Epidermal melanocyte (primary cell): ENCODE measurements around the gene HOXC6.
A peak's percentile ranks its signal among the peaks of the same experiment; 100 is the strongest.

Experiments
- DNase-seq: peaks from one replicate; pipeline ENCODE4 v3.0.0; 2011; ENCODE audit warnings: low spot score; ENCODE audit not compliant: insufficient read length

Gene HOXC6

DNA sequence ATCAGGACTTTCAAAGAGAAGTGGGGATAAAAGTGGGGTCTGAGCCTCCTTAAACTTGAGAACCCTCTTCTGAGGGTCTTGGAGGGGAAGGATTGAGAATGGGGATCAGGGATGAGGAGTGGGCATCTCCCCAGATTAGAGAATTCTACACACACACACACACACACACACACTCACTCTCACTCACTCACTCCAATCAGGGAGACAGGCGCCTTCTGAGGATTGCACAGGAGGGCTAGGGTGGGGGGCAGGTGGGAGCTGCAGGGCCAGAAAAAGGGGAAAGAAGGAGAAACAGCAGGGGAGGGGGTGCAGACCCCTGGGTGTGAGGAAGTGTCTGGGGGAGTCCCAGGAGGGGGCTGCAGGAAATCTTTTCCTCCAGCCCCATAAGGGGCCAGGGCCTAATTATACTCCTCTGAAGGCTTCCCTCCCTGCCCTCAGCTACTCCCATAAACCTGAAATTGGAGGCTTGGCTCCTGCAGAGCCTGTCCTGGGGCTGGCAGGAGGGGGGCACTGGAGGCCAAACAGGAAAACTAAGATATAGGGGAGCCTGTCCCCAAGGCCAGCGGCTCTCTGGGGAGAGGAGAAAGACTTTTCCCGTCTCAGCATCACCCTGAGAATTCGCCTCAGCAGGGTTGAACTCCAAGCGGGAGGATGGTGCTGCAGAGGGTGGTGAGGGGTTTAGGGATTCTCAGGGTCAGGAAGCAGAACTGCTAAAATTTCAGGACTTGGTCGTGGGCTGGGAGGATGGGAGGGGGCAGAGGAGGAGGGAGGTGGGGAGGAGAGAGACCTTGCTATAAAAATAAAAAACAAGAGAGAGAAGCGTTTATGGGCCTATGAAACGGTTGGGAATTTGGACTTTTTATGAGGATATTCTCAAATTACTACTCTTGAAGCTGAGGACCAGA, 26.7 kb upstream of the HOXC6 start:
- DNase-seq = no peak

DNA sequence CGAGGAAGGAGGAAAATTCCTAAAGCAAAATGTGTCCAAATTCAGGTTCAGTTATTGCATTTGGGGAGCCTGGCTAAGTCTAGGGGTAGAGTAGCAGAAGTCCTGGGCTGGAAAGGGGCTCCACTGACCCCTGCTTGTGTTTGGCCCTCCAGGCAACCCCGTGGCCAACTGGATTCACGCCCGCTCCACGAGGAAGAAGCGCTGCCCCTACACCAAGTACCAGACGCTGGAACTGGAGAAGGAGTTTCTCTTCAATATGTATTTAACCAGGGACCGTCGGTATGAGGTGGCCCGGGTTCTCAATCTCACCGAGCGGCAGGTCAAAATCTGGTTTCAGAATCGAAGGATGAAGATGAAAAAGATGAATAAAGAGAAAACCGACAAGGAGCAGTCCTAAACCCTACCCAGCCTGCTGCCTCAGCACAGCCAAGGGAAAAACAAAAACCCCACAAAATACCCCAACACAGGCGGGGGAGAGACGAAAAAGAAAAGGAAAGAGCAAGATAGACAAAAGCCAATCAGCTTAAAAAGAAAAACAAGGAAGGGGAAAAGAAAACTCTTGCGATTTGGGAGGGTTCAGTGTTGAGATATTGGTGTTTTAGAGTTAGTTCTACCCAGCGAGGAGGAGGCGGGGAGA, 25.8 kb upstream of the HOXC6 start:
- DNase-seq = no peak

DNA sequence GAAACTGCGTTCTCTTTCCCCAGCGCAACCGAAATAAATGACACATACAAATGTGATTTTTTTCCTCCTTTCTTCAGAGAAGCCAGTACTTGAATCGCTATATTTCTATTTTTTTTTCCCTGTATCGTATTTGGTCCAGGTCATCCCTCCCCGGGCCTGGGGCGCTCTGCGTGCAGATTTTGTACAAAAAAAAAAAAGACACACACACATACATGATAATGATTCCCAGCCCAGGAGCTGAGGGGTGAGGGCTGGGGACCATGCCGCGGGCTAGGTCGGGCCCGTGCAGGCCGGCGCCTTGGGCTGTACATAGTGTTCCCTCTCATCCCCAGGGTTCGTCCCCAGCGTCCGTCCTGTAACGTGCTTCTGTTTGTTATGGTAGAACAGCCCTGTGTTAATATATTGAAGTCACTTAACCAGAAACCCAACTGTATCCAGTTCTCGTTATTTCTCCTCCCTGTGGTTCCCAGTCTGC, 25.3 kb upstream of the HOXC6 start:
- no peak for DNase-seq

DNA sequence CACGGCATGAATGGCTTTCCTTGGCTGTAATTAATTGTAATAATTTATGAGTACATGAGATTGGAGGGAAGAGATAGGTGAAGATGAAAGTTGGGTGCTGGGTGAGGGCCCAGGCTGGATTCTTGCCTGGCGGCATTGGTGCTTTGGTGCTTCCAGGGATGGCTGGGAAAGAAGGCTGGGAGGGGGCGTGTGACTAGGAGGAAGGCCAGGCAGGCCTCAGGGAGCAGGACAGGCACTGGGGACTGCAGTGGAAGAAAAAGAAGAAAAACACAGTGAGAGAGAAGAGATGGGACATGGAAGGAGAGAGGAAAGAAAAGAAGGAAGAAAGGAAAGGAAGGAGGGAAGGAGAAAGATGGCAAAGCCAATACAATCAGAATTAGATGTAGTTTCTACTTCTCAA, 24.6 kb upstream of the HOXC6 start:
- no peak for DNase-seq

DNA sequence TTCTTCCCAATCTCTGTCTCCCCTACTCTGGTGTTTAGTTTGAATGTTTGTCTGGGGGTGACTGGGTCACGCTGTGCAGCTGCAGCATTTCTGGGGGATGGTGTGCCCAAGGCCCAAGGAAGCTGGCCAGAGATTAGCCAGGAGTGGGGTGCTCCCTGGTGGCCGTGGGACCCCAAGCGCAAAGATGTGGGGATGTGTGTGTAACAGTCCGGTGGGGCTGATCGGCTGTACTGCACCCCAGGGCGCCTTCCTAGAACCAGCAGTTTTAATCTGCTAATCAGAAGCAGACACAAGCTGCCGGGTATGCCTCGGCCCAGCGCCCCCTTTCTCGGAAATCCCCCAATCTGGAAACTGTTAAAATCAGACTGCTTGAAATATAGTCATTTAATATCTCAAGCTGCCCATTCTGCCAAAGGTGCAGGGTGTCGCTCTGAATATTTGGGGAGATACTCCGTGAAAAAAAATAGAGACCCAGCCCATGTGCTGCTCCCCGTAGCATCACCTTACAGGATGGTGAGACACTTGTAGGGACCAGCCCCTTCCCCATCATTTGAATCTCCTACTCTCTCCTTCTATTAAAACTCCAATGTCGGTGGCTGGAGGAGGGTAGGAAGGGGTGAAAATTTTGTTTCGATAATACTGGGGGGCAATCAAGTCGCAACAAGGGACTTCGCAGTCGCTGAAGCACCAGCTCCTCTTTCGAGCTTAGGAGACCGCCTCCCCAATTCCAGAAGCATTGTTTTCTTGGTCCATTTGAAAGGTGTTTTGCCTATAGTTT, 24.0 kb upstream of the HOXC6 start:
- no peak for DNase-seq

DNA sequence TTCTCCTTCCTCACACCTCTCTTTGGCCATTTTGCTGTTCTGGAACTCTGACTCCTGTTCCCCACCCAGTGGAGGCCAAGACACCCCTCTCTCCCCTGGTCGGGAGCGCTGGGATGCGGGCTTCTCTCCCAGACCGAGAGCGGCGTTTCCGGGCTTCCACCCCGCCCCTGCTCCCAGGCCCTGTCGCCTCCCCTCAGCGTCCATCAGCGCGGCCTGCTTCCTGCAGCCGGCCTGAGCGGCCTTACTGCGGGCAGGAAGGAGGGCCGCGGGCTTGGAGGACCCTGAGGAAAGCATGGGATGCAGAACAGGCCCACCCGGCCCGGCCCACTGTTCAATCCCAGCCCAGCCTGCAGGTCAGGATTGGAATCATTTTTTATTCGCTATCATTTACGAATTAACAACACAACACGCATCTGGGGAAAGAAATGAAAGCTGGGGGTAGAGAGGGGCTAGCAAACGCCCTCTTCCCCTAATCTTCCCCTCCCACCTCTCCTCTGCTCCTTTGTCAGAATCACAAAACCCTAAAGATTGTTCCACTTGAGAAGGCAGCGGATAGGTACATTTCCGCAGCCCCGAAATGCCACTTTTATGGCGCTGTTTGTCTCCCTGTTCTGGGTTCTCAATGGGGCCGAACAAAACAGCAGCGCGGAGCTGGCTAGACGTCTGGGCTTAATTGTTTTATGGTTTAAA, 23.3 kb upstream of the HOXC6 start:
- no peak for DNase-seq

DNA sequence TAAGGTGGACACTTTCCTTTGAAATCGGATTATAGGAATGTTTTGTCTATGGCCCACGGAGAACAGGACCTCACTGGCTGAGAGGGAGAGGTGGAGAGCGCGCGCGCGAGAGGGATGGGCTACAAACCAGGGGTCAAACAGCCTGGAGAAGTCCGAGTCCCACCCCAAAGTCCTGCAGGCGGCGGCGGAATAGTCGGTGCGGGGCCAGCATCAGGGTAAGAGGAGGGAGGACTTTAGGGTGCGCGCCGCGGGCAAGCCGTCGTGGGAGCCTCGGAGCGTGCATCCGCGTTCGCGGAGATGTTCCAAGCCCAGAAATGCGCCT, 22.7 kb upstream of the HOXC6 start:
- DNase-seq = no peak

DNA sequence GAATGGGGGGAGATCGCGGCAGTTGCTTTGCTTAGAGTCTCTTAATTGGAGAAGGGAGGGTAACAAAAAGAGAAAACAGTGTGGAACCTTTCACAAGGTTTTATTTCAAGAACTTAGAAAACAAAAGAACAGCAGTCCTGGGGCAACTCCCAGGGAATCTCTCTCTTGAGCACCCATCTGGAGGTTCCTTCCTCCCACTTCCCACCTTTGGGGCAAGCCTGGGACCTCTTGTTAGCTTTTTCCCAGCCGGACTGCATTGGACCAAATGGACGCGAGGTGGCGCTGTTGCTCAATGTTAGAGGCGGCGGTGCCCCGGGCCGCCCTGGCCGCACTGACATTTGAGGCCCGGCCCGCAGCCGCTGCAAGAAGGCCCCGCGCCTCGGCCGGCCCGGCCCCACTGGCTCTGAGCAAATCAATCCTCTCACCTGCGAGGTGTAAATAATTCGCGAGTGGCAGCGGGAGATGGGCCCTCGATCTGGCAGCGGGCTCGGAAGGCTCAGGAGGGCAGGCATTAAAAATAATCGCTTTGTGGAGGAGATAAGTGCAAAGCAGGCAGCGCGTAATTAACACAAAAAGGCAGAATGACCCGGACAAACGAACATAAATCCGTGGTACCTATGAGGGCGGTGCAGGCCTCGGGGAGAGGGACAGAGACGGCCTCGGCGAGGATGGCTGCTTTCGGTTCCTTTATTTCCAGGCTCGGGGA, 22.2 kb upstream of the HOXC6 start:
- DNase-seq = peak; percentile 91

DNA sequence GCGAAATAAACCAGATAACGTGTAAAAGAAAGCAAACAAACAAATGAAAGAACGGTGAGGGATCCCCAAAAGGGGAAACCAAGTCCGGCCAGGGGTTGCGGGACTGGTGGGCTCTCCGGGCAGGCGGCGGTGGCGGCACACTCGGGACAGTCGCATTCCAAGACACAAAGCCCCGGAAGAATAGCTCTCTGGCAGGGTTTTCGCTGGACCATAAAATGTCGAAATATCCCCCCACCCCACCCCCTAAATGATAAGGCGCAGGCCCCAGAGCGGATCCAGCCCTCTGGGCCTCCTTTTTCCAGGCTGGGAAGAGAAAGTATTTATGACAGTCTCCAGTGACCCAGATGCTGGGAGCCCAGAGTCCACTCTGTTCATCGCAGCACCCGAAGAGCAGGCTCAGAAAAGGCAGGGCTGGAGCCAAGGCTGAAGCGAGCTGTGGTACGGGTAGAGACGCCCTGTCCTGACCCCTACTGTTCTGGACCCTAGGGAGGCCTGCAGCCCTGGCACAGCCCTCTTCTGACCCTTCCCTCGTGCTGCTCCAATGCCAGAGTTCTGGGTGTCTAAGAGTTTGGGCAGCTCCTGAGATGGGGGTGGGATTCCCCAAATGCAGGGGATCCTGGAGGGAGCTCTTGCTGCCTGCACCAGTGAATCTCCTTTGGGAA, 21.6 kb upstream of the HOXC6 start:
- no peak for DNase-seq

DNA sequence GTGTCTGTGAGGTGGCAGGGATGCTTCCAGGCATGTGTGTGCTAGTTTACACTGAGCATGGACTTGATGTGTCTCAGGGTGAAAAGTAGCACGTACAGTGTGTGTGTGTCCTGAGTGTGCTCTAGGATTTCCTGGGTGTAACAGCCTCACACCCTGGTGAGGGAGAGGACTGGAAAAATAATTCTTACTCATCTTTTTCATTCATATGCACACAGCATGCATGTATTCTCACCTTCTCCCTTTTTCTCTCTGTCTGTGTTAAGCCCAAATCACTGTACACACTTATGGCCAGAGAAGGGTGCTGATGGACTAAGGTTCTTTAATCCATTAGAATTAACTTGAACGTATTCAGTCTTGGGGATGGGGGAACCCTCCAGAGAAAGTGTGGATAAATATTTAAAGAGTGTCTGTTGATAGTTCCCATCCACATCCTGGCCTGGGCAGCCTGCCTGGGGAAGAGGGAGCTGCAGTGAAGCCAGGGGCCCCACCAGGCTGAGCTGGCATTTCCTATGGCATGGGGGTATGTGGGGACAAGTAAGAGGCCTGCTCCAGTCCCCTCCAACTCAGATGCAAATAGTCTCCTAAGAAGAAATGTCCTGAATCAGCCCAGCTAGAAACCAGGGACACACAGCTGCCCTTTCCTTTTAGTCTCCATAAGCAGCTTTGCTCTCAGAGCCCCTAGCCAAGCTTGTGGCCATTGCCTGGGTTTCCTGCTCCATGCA, 20.5 kb upstream of the HOXC6 start:
- DNase-seq = no peak

DNA sequence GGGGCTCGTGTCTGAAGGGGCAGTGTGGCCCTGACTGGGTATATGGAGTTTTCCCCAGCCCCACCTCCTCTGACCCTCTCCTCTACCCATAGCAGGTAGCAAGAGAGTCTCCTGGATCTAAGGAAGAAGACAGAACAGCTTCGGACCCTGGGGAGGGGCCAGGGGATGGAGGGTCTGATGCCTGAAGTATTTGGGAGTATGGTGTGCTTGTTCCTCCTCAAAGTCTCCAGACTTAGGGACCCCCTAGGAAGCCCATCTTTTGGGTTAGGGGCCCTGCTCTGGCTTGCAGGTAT, 20.0 kb upstream of the HOXC6 start:
- DNase-seq = no peak

DNA sequence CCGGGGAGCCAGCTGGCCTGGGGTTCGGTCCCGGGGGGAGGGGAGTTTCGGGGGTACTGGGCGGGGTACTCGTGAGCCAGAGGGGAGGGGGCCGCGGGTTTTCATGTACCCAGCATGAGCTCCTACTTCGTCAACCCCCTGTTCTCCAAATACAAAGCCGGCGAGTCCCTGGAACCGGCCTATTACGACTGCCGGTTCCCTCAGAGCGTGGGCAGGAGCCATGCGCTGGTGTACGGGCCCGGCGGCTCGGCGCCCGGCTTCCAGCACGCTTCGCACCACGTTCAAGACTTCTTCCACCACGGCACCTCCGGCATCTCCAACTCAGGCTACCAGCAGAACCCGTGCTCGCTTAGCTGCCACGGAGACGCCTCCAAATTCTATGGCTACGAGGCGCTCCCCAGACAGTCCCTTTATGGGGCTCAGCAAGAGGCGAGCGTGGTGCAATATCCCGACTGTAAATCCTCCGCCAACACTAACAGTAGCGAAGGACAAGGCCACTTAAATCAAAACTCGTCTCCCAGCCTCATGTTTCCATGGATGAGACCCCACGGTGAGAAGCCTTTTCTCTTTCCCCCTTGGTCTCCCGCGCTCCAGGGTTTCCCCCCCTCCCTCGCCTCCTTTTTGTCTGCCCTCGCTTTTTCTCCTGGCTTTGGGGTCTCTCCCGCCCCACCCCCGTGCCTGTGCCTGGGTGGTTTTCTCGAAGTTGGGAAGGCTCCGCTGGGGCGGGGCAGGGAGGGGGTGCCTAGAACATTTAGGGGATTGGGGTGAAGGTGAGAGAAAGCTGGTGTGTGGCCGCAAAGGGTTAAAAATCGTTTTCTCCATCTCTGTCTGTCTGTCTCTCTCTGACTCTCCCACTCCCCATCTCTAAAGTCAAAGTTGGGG, 18.8 kb upstream of the HOXC6 start:
- no peak for DNase-seq

DNA sequence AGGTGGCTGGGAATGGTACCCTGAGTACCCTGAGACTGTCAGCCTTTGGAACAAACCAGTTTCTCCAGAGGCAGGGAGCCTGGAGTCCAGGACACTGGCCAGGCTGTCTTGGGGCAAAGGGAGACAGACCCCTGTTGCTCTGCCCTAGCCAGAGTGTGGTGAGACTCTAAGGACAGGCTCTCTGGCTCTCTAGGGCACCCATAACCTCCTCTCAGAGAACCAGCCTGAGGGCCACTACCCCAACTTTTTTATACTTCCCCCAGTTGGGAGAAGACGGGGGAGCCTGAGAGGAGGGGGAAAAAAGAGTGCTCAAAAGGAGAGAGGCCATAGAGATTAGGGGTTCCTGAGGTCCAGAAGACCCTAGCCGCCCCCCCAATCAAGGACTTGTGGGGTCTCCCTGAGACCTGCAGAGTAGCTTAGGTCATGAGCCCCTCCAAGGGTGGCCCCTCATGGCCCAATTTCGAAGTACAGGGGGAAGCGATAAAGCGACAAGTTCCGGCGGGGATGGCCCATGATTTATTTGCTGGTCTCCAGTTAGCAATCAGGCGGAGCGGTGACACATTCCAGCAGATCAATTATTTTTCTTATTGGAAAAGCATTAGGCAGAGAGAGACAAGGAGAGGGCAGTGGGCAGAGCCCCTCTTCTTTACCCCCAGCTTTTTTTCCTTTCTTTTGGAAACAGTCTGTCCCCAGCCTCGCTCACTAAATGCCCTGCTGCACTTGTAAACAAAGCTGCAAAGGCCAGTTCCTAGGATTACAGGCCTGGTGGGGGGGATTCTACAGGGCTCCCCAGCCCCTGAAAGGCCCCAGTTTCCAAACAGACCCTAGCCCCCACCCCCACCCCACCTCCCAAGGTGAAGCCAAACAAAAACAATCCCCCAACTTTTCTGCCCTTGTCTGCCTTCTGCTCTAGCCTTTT, 17.9 kb upstream of the HOXC6 start:
- DNase-seq = no peak

DNA sequence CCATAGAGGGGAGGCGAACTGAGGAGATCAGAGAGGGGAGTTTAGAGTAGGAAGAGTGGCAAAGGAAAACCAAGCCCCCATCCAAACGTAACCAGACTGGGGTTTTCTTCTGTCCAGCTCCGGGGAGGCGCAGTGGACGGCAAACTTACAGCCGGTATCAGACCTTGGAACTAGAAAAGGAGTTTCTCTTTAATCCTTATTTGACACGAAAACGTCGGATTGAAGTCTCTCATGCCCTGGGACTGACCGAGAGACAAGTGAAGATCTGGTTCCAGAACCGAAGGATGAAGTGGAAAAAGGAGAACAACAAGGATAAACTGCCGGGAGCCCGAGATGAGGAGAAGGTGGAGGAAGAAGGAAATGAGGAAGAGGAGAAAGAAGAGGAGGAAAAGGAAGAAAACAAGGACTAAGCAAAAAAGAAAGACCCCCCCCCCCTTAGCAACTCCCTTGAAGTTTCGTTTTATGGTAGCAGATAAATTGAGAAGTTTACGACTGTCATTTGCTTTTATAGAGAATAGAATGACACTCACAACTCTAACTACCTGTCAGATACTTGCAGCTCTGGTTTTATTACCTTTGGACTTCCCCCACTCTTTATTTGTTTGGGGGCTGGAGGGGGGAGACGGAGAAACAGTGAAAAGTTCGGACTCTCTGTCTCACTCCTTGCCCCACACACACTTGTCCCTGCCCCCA, 17.1 kb upstream of the HOXC6 start:
- DNase-seq = no peak

DNA sequence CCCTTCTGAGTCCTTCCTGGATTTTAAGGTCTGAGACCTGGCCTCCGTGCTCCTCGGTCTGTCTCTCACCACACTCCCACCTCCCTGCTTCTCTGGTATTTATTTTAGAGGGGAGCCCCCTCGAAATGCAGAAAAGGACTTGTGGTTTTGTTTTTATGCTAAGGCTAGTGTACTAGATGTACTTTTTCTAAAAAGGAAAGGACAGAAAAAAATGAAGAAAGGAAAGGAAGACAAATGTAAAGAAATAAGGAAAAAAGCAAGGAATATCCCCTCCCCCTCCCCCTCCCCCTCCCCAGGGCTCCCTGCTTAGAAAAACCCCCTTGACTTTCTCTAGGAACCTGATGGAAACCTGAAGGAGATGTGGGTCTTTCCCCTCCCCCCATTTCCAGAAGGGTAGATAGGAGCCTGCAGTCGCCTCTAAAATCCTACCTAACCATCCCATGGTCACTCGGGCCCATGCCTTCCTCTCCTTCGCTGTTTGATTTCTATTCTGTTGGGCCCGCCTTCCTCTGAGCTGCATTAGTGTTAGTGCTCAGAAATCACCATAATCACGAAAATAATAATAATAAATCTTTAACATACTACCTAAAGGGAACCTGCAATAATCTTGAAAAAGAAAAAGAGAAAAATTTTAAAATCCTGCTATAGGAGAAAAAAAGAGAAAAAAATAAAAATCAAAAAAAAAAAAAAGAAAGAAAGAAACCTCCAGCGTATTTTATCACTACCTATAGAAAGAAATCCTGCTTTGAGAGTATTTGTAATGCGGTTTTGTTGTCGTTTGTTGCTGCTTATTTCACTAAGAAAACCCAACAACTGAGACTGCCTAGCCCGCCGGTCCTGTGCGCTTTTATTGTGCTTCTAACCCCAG, 16.3 kb upstream of the HOXC6 start:
- DNase-seq = no peak

DNA sequence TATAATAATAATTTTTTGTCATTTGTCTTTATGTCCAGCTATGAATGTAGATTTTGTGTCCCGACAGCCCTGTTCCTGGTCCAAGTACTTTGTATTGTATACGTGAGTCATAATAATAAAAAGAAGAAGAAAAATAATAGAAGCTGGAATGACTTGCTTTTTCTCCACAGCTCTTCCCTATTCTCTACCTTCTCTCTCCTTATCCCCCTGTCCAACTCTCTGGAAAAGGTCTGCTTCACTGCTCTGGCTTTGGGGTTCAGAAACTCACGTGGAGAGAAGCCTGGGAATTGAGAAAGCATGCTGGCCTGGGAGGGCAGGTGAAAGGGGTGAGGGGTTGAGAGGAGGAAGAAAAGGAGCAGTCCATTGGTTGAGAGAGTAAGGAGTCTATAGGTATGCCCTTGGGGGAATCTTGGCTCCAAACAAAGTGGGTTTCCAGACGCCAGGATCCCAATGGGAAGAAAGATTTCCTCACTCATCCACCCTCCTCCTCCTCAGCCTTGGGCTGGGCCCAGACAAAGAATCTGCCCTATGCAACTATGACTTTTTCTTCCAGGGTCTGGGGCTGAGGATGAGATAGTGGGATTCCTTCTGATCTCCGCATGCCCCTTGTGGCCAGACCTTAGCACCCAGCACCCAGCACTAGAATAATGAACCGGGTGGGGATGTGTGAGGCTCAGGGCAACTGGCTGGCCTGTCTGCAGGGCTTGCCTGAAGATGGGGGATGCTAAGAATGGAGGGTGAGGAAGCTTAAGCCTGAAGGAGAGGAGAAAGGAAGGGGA, 15.4 kb upstream of the HOXC6 start:
- DNase-seq = no peak
